ENCODE data around the gene MT1H. TPM values are rescaled to one million over a fixed set of nuclear protein-coding genes. Genes with fewer than 3 reads are reported as not detected.

Gene MT1H
- polyA plus RNA-seq, 1 donor (not counting 4 experiments of a cell fraction or from before 2014, with no cell fraction given): 0.79 TPM

DNA sequence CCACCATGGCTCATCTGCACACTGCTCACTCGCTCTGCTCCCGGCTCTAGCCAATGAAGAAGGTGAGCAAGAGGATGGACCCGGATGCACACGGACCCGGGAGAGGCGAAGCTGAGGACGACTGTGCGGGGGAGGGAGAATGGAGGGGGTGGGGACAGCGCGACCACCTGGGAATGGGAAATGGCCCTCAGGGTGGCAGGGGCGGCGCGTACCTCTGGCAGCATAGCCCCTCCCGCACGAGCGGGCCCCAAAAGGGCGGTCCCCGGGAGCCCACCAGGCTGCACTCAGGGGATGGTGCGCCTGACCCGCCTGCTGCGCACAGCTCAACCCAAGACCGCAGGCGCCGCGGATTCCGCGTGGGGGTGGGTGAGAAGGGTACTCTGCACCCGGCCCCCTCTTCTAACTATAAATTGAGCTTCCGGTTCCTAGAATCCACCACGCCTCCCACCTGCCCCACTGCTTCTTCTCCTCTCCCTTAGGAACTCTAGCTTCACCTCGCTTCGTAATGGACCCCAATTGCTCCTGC lies 6.1 kb downstream of the MT1H start:
- TF ChIP-seq CTCF (optimal IDR thresholded peaks at IDR 0.05 in 1 of 3, IDR thresholded peaks at IDR 0.05 in 1 of 3, conservative IDR thresholded peaks at IDR 0.05 in 1 of 3; ENCODE audit: extremely low read depth in 1 of 3, insufficient read depth in 2 of 3, low read length in 3 of 3): no peak
- no peak for TF ChIP-seq EZH2 (IDR thresholded peaks at IDR 0.05; ENCODE audit: low read length)
- H4K20me1 ChIP-seq (ENCODE audit: control insufficient read depth, extremely low read depth, insufficient read depth, low read length): no peaks in the 10 kb centered on the region
- no peak overlapping the region for H2AFZ ChIP-seq (ENCODE audit: control insufficient read depth, low read length)
- H3K9ac ChIP-seq (ENCODE audit: control insufficient read depth, extremely low read depth, insufficient read depth, low read length): no peak overlapping the region
- no peaks in the 10 kb centered on the region for H3K9me3 ChIP-seq (ENCODE audit: control insufficient read depth, low read depth, low read length)
- FAIRE-seq (no peak), DNase-seq (ENCODE audit: low read depth, low spot score) (no peak)
- H3K27me3 ChIP-seq (ENCODE audit: control insufficient read depth, extremely low read depth, insufficient read depth, low read length): no peaks in the 10 kb centered on the region
- H3K79me2 ChIP-seq (ENCODE audit: control insufficient read depth, insufficient read depth, low read length): no peaks in the 10 kb centered on the region
- no peaks in the 10 kb centered on the region for H3K4me1 ChIP-seq (ENCODE audit: control insufficient read depth, extremely low read depth, insufficient read depth, low read length)
- H3K4me2 ChIP-seq (ENCODE audit: control insufficient read depth, extremely low read depth, insufficient read depth, low read depth, low read length): peak overlapping the region; percentile 38
- H3K27ac ChIP-seq (ENCODE audit: control insufficient read depth, insufficient read depth, low read length): no peak overlapping the region
- H3K4me3 ChIP-seq (ENCODE audit: control insufficient read depth in 2 of 3, extremely low read depth in 1 of 3, insufficient read depth in 2 of 3, low read depth in 1 of 3, low read length in 3 of 3): no peak overlapping the region
- dilution Hi-C loops (cut with MboI; ENCODE audit: extremely low pct_ligation_motif_present, low sequenced_read_pairs): no loop called here
- no peaks in the 10 kb centered on the region for H3K9me1 ChIP-seq (ENCODE audit: control insufficient read depth, extremely low read depth, insufficient read depth, low read length)
- no peaks in the 10 kb centered on the region for H3K36me3 ChIP-seq (ENCODE audit: control insufficient read depth in 2 of 2, extremely low read depth in 1 of 2, insufficient read depth in 2 of 2, low read length in 2 of 2)

- dilution Hi-C loops (cut with MboI; ENCODE audit: extremely low pct_ligation_motif_present, low sequenced_read_pairs): no loop called here
- Histone ChIP-seq H2AFZ (ENCODE audit: control insufficient read depth, low read length) (no peak overlapping the region), H3K4me3 (ENCODE audit: control insufficient read depth in 2 of 3, extremely low read depth in 1 of 3, insufficient read depth in 2 of 3, low read depth in 1 of 3, low read length in 3 of 3) (no peak overlapping the region), H3K79me2 (ENCODE audit: control insufficient read depth, insufficient read depth, low read length) (peaks cover under 1% of the 10 kb centered on the region), H3K4me1 (ENCODE audit: control insufficient read depth, extremely low read depth, insufficient read depth, low read length) (peaks cover 8% of the 10 kb centered on the region), H3K27ac (ENCODE audit: control insufficient read depth, insufficient read depth, low read length) (no peak overlapping the region), H3K9me1 (ENCODE audit: control insufficient read depth, extremely low read depth, insufficient read depth, low read length) (no peaks in the 10 kb centered on the region), H3K36me3 (ENCODE audit: control insufficient read depth in 2 of 2, extremely low read depth in 1 of 2, insufficient read depth in 2 of 2, low read length in 2 of 2) (no peaks in the 10 kb centered on the region), H4K20me1 (ENCODE audit: control insufficient read depth, extremely low read depth, insufficient read depth, low read length) (no peaks in the 10 kb centered on the region), H3K9ac (ENCODE audit: control insufficient read depth, extremely low read depth, insufficient read depth, low read length) (no peak overlapping the region), H3K9me3 (ENCODE audit: control insufficient read depth, low read depth, low read length) (no peaks in the 10 kb centered on the region), H3K27me3 (ENCODE audit: control insufficient read depth, extremely low read depth, insufficient read depth, low read length) (no peaks in the 10 kb centered on the region), H3K4me2 (ENCODE audit: control insufficient read depth, extremely low read depth, insufficient read depth, low read depth, low read length) (no peak overlapping the region)
- FAIRE-seq (no peak), DNase-seq (ENCODE audit: low read depth, low spot score) (no peak)
- no peak for TF ChIP-seq CTCF (optimal IDR thresholded peaks at IDR 0.05 in 1 of 3, IDR thresholded peaks at IDR 0.05 in 1 of 3, conservative IDR thresholded peaks at IDR 0.05 in 1 of 3; ENCODE audit: extremely low read depth in 1 of 3, insufficient read depth in 2 of 3, low read length in 3 of 3)
- TF ChIP-seq EZH2 (IDR thresholded peaks at IDR 0.05; ENCODE audit: low read length): no peak
Measured at GRCh38 chr16:56677474-56677873, 7.9 kb downstream of the MT1H start.
